GM19438 (cell line): ENCODE data around the gene CDK14.
A peak's percentile ranks its signal among the peaks of the same experiment; 100 is the strongest.

Experiments
- ATAC-seq: cut with Tn5 transposase; IDR thresholded peaks from one replicate; pipeline ENCODE4 v1.9.1; 2021; ENCODE audit warnings: low read depth; ENCODE audit not compliant: unreplicated experiment

The CDK14 gene

GRCh38 chr7:91067242-91067641 lies 471.1 kb downstream of the CDK14 start:
- no peak for ATAC-seq

- ATAC-seq = no peak
Measured at GRCh38 chr7:91068136-91068795, 472.1 kb downstream of the CDK14 start.

- no peak for ATAC-seq
Measured at GRCh38 chr7:91069146-91069545, 473.0 kb downstream of the CDK14 start.

GRCh38 chr7:91079487-91079886 lies 483.4 kb downstream of the CDK14 start:
- ATAC-seq = no peak

GRCh38 chr7:91080351-91080750 lies 484.2 kb downstream of the CDK14 start:
- no peak for ATAC-seq

- no peak for ATAC-seq
Measured at GRCh38 chr7:91082038-91082437, 485.9 kb downstream of the CDK14 start.

- ATAC-seq = no peak
Measured at GRCh38 chr7:91082852-91083495, 486.9 kb downstream of the CDK14 start.

GRCh38 chr7:91083855-91084644 lies 487.9 kb downstream of the CDK14 start:
- ATAC-seq = no peak

GRCh38 chr7:91085175-91085574 lies 489.1 kb downstream of the CDK14 start:
- ATAC-seq = no peak

GRCh38 chr7:91086200-91086599 lies 490.1 kb downstream of the CDK14 start:
- no peak for ATAC-seq

GRCh38 chr7:91088156-91088555 lies 492.0 kb downstream of the CDK14 start:
- ATAC-seq = no peak

GRCh38 chr7:91088691-91089090 lies 492.6 kb downstream of the CDK14 start:
- no peak for ATAC-seq

GRCh38 chr7:91089382-91089963 lies 493.4 kb downstream of the CDK14 start:
- ATAC-seq = peak; percentile 82

GRCh38 chr7:91090684-91091083 lies 494.6 kb downstream of the CDK14 start:
- no peak for ATAC-seq

GRCh38 chr7:91091631-91092030 lies 495.5 kb downstream of the CDK14 start:
- no peak for ATAC-seq

- no peak for ATAC-seq
Measured at GRCh38 chr7:91093181-91093580, 497.1 kb downstream of the CDK14 start.

GRCh38 chr7:91098566-91098965 lies 502.4 kb downstream of the CDK14 start:
- ATAC-seq = no peak

GRCh38 chr7:91103363-91103762 lies 507.2 kb downstream of the CDK14 start:
- ATAC-seq = no peak

GRCh38 chr7:91107460-91107859 lies 511.3 kb downstream of the CDK14 start:
- ATAC-seq = no peak

- ATAC-seq = no peak
Measured at GRCh38 chr7:91109200-91109599, 513.1 kb downstream of the CDK14 start.

- no peak for ATAC-seq
Measured at GRCh38 chr7:91112902-91113341, 516.8 kb downstream of the CDK14 start.
